Measurements from ENCODE around the gene DNMT1. TPM values are rescaled to one million over a fixed set of nuclear protein-coding genes. Genes with fewer than 3 reads are reported as not detected.

The DNMT1 gene
- polyA plus RNA-seq, 1 experiment, result 60.7 TPM

DNA sequence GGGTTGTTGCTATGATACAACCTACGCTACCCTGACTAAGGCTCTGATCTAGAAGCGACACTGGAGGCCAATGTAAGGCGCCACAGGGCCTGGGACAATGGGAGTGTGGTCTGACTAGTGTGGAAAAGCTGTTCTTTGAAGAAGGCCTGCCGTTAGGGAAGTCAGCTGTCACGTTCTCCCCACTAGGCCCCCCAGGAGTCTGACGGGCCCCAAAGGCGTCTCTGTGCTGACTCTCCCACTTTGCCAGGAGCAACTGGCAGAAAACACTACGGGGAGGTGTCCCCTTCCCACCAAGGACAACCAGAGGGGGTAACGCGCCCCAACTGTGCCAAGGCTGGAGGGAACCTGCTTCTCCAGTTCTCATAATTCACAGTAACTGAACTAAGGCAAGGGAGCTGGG, 49.7 kb downstream of the DNMT1 start:
- Histone ChIP-seq H3K9me3 (ENCODE audit: control insufficient read depth, insufficient read depth, low read length) (no peaks in the 10 kb centered on the region), H3K27ac (ENCODE audit: low read depth, low read length) (no peak overlapping the region), H3K27me3 (ENCODE audit: control insufficient read depth, insufficient read depth, low read length) (no peaks in the 10 kb centered on the region), H3K4me3 (ENCODE audit: low read depth, low read length) (no peak overlapping the region)
- ChIA-PET POLR2A (no interaction called here), CTCF (interaction anchor here (0.7 kb wide), 1 partner anchor 105 kb away, joined by 3 read pairs; no protein-coding TSS in a partner anchor)
- DNase-seq (ENCODE audit: low read depth, low spot score), result no peak
- TF ChIP-seq CTCF (IDR thresholded peaks at IDR 0.05; ENCODE audit: low read depth, low read length), result no peak

- no peak overlapping the region for H3K27ac ChIP-seq (ENCODE audit: low read depth, low read length)
- no peak for TF ChIP-seq CTCF (IDR thresholded peaks at IDR 0.05; ENCODE audit: low read depth, low read length)
- H3K27me3 ChIP-seq (ENCODE audit: control insufficient read depth, insufficient read depth, low read length), result no peaks in the 10 kb centered on the region
- H3K9me3 ChIP-seq (ENCODE audit: control insufficient read depth, insufficient read depth, low read length), result no peaks in the 10 kb centered on the region
- ChIA-PET CTCF (interaction anchor here (0.7 kb wide), 1 partner anchor 106 kb away, joined by 3 read pairs; no protein-coding TSS in a partner anchor), POLR2A (no interaction called here)
- H3K4me3 ChIP-seq (ENCODE audit: low read depth, low read length), result no peak overlapping the region
- no peak for DNase-seq (ENCODE audit: low read depth, low spot score)
Measured at GRCh38 chr19:10144361-10144760, 50.4 kb downstream of the DNMT1 start.

DNA sequence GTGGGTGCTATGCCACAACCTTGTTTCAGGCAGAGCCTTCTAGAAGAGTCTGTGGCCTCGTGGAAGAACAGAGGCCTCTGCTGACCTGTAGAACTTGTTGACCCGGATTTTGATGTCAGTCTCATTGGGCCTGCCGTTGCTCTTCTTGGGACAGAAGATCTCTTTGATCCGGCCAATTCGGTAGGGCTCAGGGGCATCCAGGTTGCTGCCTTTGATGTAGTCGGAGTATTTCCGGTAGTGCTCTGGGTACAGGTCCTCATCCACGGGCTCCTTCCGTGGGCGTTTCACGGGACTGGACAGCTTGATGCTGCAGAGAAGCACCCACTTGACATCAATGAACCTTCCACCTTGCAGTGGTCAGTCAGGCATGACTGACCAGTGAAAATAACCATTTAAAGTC, 51.1 kb downstream of the DNMT1 start:
- H3K27ac ChIP-seq (ENCODE audit: low read depth, low read length), result no peak overlapping the region
- ChIA-PET POLR2A (interaction anchor here (0.6 kb wide), 1 partner anchor 15 kb away, joined by 5 read pairs; no protein-coding TSS in a partner anchor), CTCF (no interaction called here)
- H3K9me3 ChIP-seq (ENCODE audit: control insufficient read depth, insufficient read depth, low read length), result no peaks in the 10 kb centered on the region
- no peaks in the 10 kb centered on the region for H3K27me3 ChIP-seq (ENCODE audit: control insufficient read depth, insufficient read depth, low read length)
- DNase-seq (ENCODE audit: low read depth, low spot score), result no peak
- no peak overlapping the region for H3K4me3 ChIP-seq (ENCODE audit: low read depth, low read length)
- TF ChIP-seq CTCF (IDR thresholded peaks at IDR 0.05; ENCODE audit: low read depth, low read length), result no peak

GRCh38 chr19:10142701-10143375, 51.9 kb downstream of the DNMT1 start:
- H3K27me3 ChIP-seq (ENCODE audit: control insufficient read depth, insufficient read depth, low read length), result no peaks in the 10 kb centered on the region
- no peak overlapping the region for H3K4me3 ChIP-seq (ENCODE audit: low read depth, low read length)
- H3K9me3 ChIP-seq (ENCODE audit: control insufficient read depth, insufficient read depth, low read length), result no peaks in the 10 kb centered on the region
- DNase-seq (ENCODE audit: low read depth, low spot score), result no peak
- H3K27ac ChIP-seq (ENCODE audit: low read depth, low read length), result no peak overlapping the region
- ChIA-PET CTCF (no interaction called here), POLR2A (interaction anchor here (0.6 kb wide), 2 partner anchors 14 to 20 kb away, joined by 4 to 5 read pairs; no protein-coding TSS in a partner anchor)
- TF ChIP-seq CTCF (IDR thresholded peaks at IDR 0.05; ENCODE audit: low read depth, low read length), result no peak

DNA sequence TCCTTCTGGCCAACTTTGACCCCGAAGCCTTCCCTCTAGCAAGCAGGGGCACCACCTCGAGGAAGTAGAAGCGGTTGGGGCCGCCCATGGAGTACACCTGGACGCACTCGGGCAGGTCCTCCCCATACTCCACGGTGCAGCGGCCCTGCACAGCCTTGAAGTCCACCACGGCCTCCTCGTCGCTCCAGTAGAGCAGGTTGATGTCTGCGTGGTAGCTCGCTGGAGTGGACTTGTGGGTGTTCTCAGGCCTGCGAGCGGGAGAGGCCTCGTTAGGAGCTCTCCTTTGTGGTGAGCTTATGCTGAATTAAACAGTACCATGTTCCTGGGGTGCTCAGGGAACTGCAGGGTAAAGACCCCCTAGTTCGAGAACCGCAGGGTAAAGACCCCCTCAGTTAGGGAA, 52.8 kb downstream of the DNMT1 start:
- Histone ChIP-seq H3K9me3 (ENCODE audit: control insufficient read depth, insufficient read depth, low read length) (no peaks in the 10 kb centered on the region), H3K27ac (ENCODE audit: low read depth, low read length) (no peak overlapping the region), H3K4me3 (ENCODE audit: low read depth, low read length) (no peak overlapping the region), H3K27me3 (ENCODE audit: control insufficient read depth, insufficient read depth, low read length) (no peaks in the 10 kb centered on the region)
- POLR2A ChIA-PET, result no interaction called here
- DNase-seq (ENCODE audit: low read depth, low spot score), result no peak
- no peak for TF ChIP-seq CTCF (IDR thresholded peaks at IDR 0.05; ENCODE audit: low read depth, low read length)
- CTCF ChIA-PET, result no interaction called here
